OCI-LY7 (cell line): ENCODE data around the gene ATXN3.

Experiments used
- EZH2phosphoT487 ChIP-seq: fragments of 200-600 bp; sonication (generic); IDR thresholded peaks from 2 replicates; pipeline ENCODE4 v1.6.1; 2018; ENCODE audit warnings: low read depth, borderline replicate concordance, mild to moderate bottlenecking, mixed run types, antibody characterized with exemption, low read length, moderate library complexity, mixed read lengths
- TF ChIP-seq, protein P1 (sequence below): fragments of 200-600 bp; sonication (generic); conservative IDR thresholded peaks from 2 replicates; pipeline ENCODE4 v1.5.1; 2014; ENCODE audit warnings: mild to moderate bottlenecking, antibody characterized with exemption, low read length, moderate library complexity, mixed read lengths

DNA sequence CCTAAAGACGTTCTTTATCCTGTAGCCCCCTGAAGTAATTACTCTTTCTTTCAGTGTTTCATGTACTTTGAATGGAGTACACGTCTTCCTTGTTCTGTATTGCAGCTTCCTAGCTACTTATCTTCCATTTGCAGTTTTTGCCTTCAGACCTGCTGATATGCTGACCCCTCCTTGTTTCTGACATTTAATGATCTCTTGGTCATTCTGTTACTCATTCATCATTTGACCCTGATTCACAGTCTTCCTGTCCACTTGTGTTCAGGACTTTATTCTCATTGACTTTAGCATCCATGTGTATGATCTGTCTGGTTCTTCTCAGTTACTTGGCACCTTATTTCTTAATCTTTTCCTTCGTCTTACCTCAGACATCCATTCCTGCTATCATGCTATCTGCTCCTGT, 37.6 kb upstream of the ATXN3 start:
- TF ChIP-seq, protein P1, sequence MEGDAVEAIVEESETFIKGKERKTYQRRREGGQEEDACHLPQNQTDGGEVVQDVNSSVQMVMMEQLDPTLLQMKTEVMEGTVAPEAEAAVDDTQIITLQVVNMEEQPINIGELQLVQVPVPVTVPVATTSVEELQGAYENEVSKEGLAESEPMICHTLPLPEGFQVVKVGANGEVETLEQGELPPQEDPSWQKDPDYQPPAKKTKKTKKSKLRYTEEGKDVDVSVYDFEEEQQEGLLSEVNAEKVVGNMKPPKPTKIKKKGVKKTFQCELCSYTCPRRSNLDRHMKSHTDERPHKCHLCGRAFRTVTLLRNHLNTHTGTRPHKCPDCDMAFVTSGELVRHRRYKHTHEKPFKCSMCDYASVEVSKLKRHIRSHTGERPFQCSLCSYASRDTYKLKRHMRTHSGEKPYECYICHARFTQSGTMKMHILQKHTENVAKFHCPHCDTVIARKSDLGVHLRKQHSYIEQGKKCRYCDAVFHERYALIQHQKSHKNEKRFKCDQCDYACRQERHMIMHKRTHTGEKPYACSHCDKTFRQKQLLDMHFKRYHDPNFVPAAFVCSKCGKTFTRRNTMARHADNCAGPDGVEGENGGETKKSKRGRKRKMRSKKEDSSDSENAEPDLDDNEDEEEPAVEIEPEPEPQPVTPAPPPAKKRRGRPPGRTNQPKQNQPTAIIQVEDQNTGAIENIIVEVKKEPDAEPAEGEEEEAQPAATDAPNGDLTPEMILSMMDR: no peak
- no peak for TF ChIP-seq EZH2phosphoT487
